Thyroid gland (tissue), 4 donors: Measurements from ENCODE around the gene MKRN3.

Source experiments
- CTCF ChIP-seq, 6 experiments: fragments of 200-600 bp in 3 of 6; fragments of 450-650 bp in 3 of 6; sonication (generic) in 3 of 6; IDR thresholded peaks; one replicate each; pipeline ENCODE4 v1.5.1; 2016 to 2019; ENCODE audit warnings: antibody characterized with exemption in 6 of 6, mild to moderate bottlenecking in 2 of 6, inconsistent platforms in 1 of 6, moderate library complexity in 1 of 6
- POLR2A ChIP-seq, 2 donors: fragments of 450-650 bp; IDR thresholded peaks; one replicate each; pipeline ENCODE4 v1.6.1; 2017; ENCODE audit warnings: antibody characterized with exemption in 2 of 2, mild to moderate bottlenecking in 2 of 2, moderate library complexity in 1 of 2

DNA sequence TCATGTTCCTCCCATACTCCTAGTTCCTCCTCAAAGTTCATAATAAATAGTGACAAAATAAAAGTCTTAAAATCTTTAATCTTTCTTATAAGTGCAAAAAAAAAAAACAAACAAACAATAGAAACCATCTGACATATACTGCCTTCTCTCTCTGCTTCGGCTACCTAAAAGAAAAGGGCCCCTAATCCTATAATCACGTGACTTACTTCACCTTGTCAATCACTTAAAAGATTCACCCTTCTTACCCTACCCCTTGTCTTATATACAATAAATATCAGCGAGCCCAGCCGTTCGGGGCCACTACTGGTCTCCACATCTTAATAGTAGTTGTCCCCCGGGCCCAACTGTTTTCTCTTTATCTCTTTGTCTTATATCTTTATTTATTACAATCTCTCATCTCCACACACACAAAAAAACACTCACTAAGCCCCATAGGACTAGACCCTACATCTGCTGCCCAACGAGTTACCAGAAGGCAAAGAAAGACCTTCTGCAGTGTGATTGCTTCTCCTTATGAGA lies 28.8 kb downstream of the MKRN3 start:
- TF ChIP-seq CTCF (IDR thresholded peaks at IDR 0.05) (no peak), POLR2A (IDR thresholded peaks at IDR 0.05) (no peak)
